ENCODE results near the gene SLC7A14.

DNA sequence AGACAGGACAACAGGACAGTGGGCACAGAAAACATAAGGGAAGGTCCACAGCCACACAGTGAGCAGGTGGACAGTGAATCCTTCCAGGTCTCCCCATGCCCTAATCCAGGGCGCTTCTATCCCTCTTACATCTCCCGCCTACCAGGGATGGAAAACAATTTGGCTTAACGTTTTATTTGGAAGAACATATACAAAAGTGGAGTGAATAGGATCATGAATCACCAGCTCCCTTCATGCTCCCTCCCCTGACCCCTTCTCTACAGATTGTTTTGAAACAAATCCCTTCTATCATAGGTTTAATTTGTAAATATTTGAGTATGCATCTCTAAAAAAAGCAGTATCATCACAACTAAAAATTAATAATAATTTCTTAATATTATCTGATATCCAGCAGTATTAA, 114.7 kb downstream of the SLC7A14 start:
- TF ChIP-seq, protein P1, sequence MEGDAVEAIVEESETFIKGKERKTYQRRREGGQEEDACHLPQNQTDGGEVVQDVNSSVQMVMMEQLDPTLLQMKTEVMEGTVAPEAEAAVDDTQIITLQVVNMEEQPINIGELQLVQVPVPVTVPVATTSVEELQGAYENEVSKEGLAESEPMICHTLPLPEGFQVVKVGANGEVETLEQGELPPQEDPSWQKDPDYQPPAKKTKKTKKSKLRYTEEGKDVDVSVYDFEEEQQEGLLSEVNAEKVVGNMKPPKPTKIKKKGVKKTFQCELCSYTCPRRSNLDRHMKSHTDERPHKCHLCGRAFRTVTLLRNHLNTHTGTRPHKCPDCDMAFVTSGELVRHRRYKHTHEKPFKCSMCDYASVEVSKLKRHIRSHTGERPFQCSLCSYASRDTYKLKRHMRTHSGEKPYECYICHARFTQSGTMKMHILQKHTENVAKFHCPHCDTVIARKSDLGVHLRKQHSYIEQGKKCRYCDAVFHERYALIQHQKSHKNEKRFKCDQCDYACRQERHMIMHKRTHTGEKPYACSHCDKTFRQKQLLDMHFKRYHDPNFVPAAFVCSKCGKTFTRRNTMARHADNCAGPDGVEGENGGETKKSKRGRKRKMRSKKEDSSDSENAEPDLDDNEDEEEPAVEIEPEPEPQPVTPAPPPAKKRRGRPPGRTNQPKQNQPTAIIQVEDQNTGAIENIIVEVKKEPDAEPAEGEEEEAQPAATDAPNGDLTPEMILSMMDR (IDR thresholded peaks at IDR 0.05 in 2 of 3, conservative IDR thresholded peaks at IDR 0.05 in 1 of 3; ENCODE audit: control insufficient read depth in 2 of 3, extremely low read depth in 1 of 3, insufficient read depth in 1 of 3, low read depth in 3 of 3, low read length in 3 of 3) = no peak
- TF ChIP-seq CBX5 (IDR thresholded peaks at IDR 0.05; ENCODE audit: low read depth) (no peak), EP300 (IDR thresholded peaks at IDR 0.05; ENCODE audit: borderline replicate concordance in 1 of 2, control insufficient read depth in 1 of 2, low read depth in 2 of 2, low read length in 2 of 2) (no peak)
- TF ChIP-seq, protein P2, sequence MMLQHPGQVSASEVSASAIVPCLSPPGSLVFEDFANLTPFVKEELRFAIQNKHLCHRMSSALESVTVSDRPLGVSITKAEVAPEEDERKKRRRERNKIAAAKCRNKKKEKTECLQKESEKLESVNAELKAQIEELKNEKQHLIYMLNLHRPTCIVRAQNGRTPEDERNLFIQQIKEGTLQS (IDR thresholded peaks at IDR 0.05; ENCODE audit: borderline replicate concordance, extremely low read depth, low read depth, low read length) = no peak
